Liver (tissue), 9 donors: ENCODE measurements around the gene ARPC4. TPM values are rescaled to one million over a fixed set of nuclear protein-coding genes. Genes with fewer than 3 reads are reported as not detected.

Experiments
- DNase-seq: peaks from one replicate; pipeline ENCODE4 v3.0.0-alpha.2; 2017; ENCODE audit warnings: low spot score
- H3K27ac ChIP-seq, 2 donors: one replicate each; pipeline ENCODE4 v1.7.0; 2013; ENCODE audit warnings: inconsistent platforms in 2 of 2, low read length in 2 of 2, control low read depth in 1 of 2, low read depth in 1 of 2, mild to moderate bottlenecking in 1 of 2
- H3K27me3 ChIP-seq, 4 donors: one replicate each; pipeline versions ENCODE4 v1.6.1 to v1.7.0; 2013; ENCODE audit warnings: low read length in 3 of 4, inconsistent platforms in 1 of 4, mild to moderate bottlenecking in 1 of 4, moderate library complexity in 1 of 4; ENCODE audit not compliant: control insufficient read depth in 4 of 4, insufficient read depth in 4 of 4
- H3K36me3 ChIP-seq, 4 donors: one replicate each; pipeline versions ENCODE4 v1.6.1 to v1.7.0; 2013; ENCODE audit warnings: low read length in 3 of 4, mild to moderate bottlenecking in 3 of 4, low read depth in 1 of 4, moderate library complexity in 1 of 4; ENCODE audit not compliant: control insufficient read depth in 4 of 4, insufficient read depth in 3 of 4
- H3K4me1 ChIP-seq, 4 donors: one replicate each; pipeline versions ENCODE4 v1.6.1 to v1.7.0; 2013; ENCODE audit warnings: low read length in 3 of 4, mild to moderate bottlenecking in 3 of 4, moderate library complexity in 1 of 4; ENCODE audit not compliant: control insufficient read depth in 4 of 4, insufficient read depth in 4 of 4
- H3K4me3 ChIP-seq, 3 donors: one replicate each; pipeline versions ENCODE4 v1.6.1 to v1.7.0; 2013; ENCODE audit warnings: low read length in 3 of 3, control low read depth in 1 of 3, low read depth in 1 of 3, mild to moderate bottlenecking in 1 of 3
- H3K9ac ChIP-seq, 2 donors: one replicate each; pipeline ENCODE4 v1.7.0; 2013; ENCODE audit warnings: low read length in 2 of 2, mild to moderate bottlenecking in 2 of 2, moderate library complexity in 2 of 2, control low read depth in 1 of 2, low read depth in 1 of 2
- H3K9me3 ChIP-seq, 4 donors: one replicate each; pipeline versions ENCODE4 v1.6.1 to v1.7.0; 2013; ENCODE audit warnings: low read length in 3 of 4; ENCODE audit not compliant: control insufficient read depth in 4 of 4
- EGR1 ChIP-seq, 2 donors: IDR thresholded peaks; 2 replicates each; pipeline ENCODE4 v1.6.1; 2016 to 2018; ENCODE audit warnings: antibody characterized with exemption in 2 of 2, low read depth in 2 of 2
- FOXA1 ChIP-seq: IDR thresholded peaks from 2 replicates; pipeline ENCODE4 v1.6.1; 2016; ENCODE audit warnings: antibody characterized with exemption
- FOXA2 ChIP-seq: IDR thresholded peaks from 2 replicates; pipeline ENCODE4 v1.6.1; 2016; ENCODE audit warnings: antibody characterized with exemption
- GABPA ChIP-seq, 2 donors: IDR thresholded peaks in 1 of 2; conservative IDR thresholded peaks in 1 of 2; 2 replicates each; pipeline ENCODE4 v1.6.1; 2016; ENCODE audit warnings: antibody characterized with exemption in 2 of 2, mild to moderate bottlenecking in 1 of 2, moderate library complexity in 1 of 2
- HNF4A ChIP-seq, 2 donors: conservative IDR thresholded peaks; 2 replicates each; pipeline ENCODE4 v1.6.1; 2016; ENCODE audit warnings: antibody characterized with exemption in 2 of 2, mild to moderate bottlenecking in 2 of 2
- HNF4G ChIP-seq: IDR thresholded peaks from 2 replicates; pipeline ENCODE4 v1.6.1; 2016; ENCODE audit warnings: antibody characterized with exemption
- JUND ChIP-seq, 2 donors: IDR thresholded peaks; 2 replicates each; pipeline ENCODE4 v1.6.1; 2016; ENCODE audit warnings: antibody characterized with exemption in 2 of 2
- NR2F2 ChIP-seq: IDR thresholded peaks from 2 replicates; pipeline ENCODE4 v1.6.1; 2016; ENCODE audit warnings: antibody characterized with exemption
- RAD21 ChIP-seq, 2 donors: IDR thresholded peaks; 2 replicates each; pipeline ENCODE4 v1.6.1; 2016; ENCODE audit warnings: antibody characterized with exemption in 2 of 2, mild to moderate bottlenecking in 2 of 2
- RXRA ChIP-seq, 2 donors: IDR thresholded peaks; 2 replicates each; pipeline ENCODE4 v1.6.1; 2017 to 2018; ENCODE audit warnings: antibody characterized with exemption in 2 of 2, mild to moderate bottlenecking in 1 of 2
- SP1 ChIP-seq: IDR thresholded peaks from 2 replicates; pipeline ENCODE4 v1.6.1; 2018; ENCODE audit warnings: antibody characterized with exemption, mild to moderate bottlenecking
- TAF1 ChIP-seq: conservative IDR thresholded peaks from 2 replicates; pipeline ENCODE4 v1.6.1; 2016; ENCODE audit warnings: antibody characterized with exemption, mild to moderate bottlenecking
- YY1 ChIP-seq: IDR thresholded peaks from 2 replicates; pipeline ENCODE4 v1.6.1; 2016; ENCODE audit warnings: antibody characterized with exemption, mild to moderate bottlenecking
- WGBS: extraction: QIAGEN DNeasy Blood & Tissue Kit; methylation state at CpG from one replicate; pipeline ENCODE4 v1.1.7; 2013; 5-methylcytosine and 5-hydroxymethylcytosine counted together
- polyA plus RNA-seq, 2 donors: library from polyadenylated mRNA; stranded (reverse) in 1 of 2; unstranded in 1 of 2; fragments of 200-250 nt in 1 of 2; fragments of >200 nt in 1 of 2; fragmentation: Nextera tagmentation in 1 of 2; extraction: Ambion mirVana in 1 of 2; gene quantifications; one replicate each; pipeline versions ENCODE4 v1.2.1 to v1.2.3, GENCODE V29; 2013 to 2015
- total RNA-seq, 2 donors: library from RNA; depleted of rRNA; stranded (reverse); fragments of >200 nt; gene quantifications; one replicate each; pipeline ENCODE4 v1.2.3, GENCODE V29; 2014
- TF ChIP-seq, protein P1 (sequence below): fragments of 150-350 bp; IDR thresholded peaks from 2 replicates; pipeline ENCODE4 v1.5.1; 2017; ENCODE audit warnings: improper control_type of control experiment, low read depth, low read length; ENCODE audit not compliant: missing input control
- TF ChIP-seq, protein P2 (sequence below): IDR thresholded peaks from 2 replicates; pipeline ENCODE4 v1.6.1; 2016; ENCODE audit warnings: antibody characterized with exemption
- TF ChIP-seq, protein P3 (sequence below): IDR thresholded peaks from 2 replicates; pipeline ENCODE4 v1.6.1; 2016; ENCODE audit warnings: antibody characterized with exemption
- TF ChIP-seq, protein P4 (sequence below): IDR thresholded peaks from 2 replicates; pipeline ENCODE4 v1.6.1; 2016; ENCODE audit warnings: antibody characterized with exemption
- TF ChIP-seq, protein P5 (sequence below): IDR thresholded peaks from 2 replicates; pipeline ENCODE4 v1.6.1; 2016; ENCODE audit warnings: antibody characterized with exemption, mild to moderate bottlenecking
- donor health status: healthy.
- donor health status: healthy.
- donor health status: healthy.
- donor health status: healthy.
- donor health status: healthy.

Gene ARPC4
- total and polyA plus RNA-seq, 4 donors, result 22.1 to 53.6 (median 52.5) TPM

DNA sequence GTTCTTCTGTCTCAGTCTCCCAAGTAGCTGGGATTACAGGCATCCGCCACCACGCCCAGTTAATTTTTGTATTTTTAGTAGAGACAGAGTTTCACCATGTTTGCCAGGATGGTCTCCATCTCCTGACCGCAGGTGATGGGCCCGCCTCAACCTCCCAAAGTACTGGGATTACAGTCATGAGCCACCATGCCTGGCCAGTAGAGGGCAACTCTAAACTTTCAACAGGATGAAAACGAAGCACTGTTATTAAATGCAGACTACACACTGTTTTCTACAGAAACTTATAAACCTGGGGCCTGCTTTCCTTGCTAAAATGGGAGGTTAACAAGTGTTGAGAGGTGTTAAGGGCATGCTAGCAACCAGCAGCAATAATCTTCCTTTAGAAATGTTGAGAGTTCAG lies 7.6 kb downstream of the ARPC4 start:
- no peak overlapping the region for H3K27ac ChIP-seq
- TF ChIP-seq, protein P1, sequence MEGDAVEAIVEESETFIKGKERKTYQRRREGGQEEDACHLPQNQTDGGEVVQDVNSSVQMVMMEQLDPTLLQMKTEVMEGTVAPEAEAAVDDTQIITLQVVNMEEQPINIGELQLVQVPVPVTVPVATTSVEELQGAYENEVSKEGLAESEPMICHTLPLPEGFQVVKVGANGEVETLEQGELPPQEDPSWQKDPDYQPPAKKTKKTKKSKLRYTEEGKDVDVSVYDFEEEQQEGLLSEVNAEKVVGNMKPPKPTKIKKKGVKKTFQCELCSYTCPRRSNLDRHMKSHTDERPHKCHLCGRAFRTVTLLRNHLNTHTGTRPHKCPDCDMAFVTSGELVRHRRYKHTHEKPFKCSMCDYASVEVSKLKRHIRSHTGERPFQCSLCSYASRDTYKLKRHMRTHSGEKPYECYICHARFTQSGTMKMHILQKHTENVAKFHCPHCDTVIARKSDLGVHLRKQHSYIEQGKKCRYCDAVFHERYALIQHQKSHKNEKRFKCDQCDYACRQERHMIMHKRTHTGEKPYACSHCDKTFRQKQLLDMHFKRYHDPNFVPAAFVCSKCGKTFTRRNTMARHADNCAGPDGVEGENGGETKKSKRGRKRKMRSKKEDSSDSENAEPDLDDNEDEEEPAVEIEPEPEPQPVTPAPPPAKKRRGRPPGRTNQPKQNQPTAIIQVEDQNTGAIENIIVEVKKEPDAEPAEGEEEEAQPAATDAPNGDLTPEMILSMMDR, result peak; percentile 10
- TF ChIP-seq JUND (IDR thresholded peaks at IDR 0.05) (no peak), RAD21 (IDR thresholded peaks at IDR 0.05) (peak in 1 of 2 donors; percentile 50)
- H3K27me3 ChIP-seq, result no peaks in the 10 kb centered on the region
- H3K4me3 ChIP-seq, result no peak overlapping the region
- 88% methylated on average over 5 of the region's 5 CpGs for WGBS
- H3K9ac ChIP-seq, result no peak overlapping the region
- H3K9me3 ChIP-seq, result no peaks in the 10 kb centered on the region
- H3K4me1 ChIP-seq, result no peaks in the 10 kb centered on the region
- H3K36me3 ChIP-seq, result peaks cover 21 to 75% (median 61%) of the 10 kb centered on the region in 4 donors
- DNase-seq, result no peak

DNA sequence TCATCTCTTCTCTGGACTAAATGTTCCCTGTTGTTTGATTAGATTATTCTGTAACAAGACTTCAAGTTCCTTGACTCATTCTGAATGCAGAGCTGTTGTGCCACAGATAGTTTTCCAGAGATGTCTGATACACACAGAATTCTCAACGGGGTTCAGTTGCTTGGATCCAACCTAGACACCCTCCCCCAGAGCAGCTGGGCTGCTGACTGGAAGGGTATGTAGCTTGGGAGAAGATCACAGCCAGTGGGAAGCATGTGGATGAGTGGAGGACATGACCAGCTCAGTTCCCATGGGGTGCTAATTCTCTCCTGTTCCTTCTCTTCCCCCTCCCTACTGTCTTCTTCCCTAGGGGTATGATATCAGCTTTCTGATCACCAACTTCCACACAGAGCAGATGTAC lies 10.6 kb downstream of the ARPC4 start:
- Histone ChIP-seq H3K4me1 (no peaks in the 10 kb centered on the region), H3K9ac (no peak overlapping the region), H3K27me3 (no peaks in the 10 kb centered on the region), H3K36me3 (peaks cover 22 to 72% (median 61%) of the 10 kb centered on the region in 4 donors), H3K4me3 (no peak overlapping the region), H3K9me3 (no peaks in the 10 kb centered on the region), H3K27ac (no peak overlapping the region)
- 90% methylated on average over 1 of the region's 1 CpG for WGBS
- DNase-seq, result no peak
- TF ChIP-seq RXRA (IDR thresholded peaks at IDR 0.05), result no peak

DNA sequence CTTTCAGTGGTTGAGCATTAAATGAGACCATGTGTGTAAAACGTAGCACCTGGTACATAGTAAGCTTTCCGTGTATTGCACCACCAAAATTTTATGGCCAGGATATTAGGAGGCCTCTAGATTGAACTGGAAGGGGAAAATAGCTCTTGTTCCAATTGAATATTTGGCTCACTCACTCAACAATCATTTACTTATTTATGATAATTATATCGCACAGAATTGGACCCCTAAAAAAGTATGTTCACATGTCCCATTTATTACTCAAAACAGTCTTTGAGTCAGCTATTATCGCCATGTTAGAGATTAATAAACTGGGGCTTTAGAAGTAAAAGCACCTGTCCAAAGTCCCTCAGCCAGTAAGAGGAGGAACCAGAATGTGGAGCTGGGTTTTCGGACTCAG lies 12.1 kb downstream of the ARPC4 start:
- WGBS, result 94% methylated on average over 5 of the region's 5 CpGs

More for the DNA sequence above, 12.1 kb downstream of the ARPC4 start:
- Histone ChIP-seq H3K36me3 (peaks cover 20 to 58% (median 52%) of the 10 kb centered on the region in 4 donors), H3K27ac (no peak overlapping the region), H3K27me3 (no peaks in the 10 kb centered on the region), H3K9me3 (no peaks in the 10 kb centered on the region), H3K4me1 (peaks cover 0 to 7% (median 4%) of the 10 kb centered on the region in 4 donors), H3K9ac (no peak overlapping the region), H3K4me3 (no peak overlapping the region)
- no peak for DNase-seq
- no peak for TF ChIP-seq SP1
- no peak for TF ChIP-seq RAD21 (IDR thresholded peaks at IDR 0.05)
- TF ChIP-seq HNF4A (conservative IDR thresholded peaks at IDR 0.05), result no peak
- TF ChIP-seq, protein P2, sequence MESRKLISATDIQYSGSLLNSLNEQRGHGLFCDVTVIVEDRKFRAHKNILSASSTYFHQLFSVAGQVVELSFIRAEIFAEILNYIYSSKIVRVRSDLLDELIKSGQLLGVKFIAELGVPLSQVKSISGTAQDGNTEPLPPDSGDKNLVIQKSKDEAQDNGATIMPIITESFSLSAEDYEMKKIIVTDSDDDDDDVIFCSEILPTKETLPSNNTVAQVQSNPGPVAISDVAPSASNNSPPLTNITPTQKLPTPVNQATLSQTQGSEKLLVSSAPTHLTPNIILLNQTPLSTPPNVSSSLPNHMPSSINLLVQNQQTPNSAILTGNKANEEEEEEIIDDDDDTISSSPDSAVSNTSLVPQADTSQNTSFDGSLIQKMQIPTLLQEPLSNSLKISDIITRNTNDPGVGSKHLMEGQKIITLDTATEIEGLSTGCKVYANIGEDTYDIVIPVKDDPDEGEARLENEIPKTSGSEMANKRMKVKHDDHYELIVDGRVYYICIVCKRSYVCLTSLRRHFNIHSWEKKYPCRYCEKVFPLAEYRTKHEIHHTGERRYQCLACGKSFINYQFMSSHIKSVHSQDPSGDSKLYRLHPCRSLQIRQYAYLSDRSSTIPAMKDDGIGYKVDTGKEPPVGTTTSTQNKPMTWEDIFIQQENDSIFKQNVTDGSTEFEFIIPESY, result no peak
- TF ChIP-seq, protein P1, result no peak
- TF ChIP-seq EGR1 (IDR thresholded peaks at IDR 0.05; ENCODE audit: low read depth in 2 of 2), result no peak
- TF ChIP-seq FOXA2, result no peak
- TF ChIP-seq, protein P3, sequence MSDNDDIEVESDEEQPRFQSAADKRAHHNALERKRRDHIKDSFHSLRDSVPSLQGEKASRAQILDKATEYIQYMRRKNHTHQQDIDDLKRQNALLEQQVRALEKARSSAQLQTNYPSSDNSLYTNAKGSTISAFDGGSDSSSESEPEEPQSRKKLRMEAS, result no peak
- no peak for TF ChIP-seq HNF4G
- TF ChIP-seq JUND (IDR thresholded peaks at IDR 0.05), result no peak
- TF ChIP-seq RXRA (IDR thresholded peaks at IDR 0.05), result no peak
- no peak for TF ChIP-seq YY1
- no peak for TF ChIP-seq GABPA (IDR thresholded peaks at IDR 0.05 in 1 of 2, conservative IDR thresholded peaks at IDR 0.05 in 1 of 2)
- no peak for TF ChIP-seq FOXA1
- no peak for TF ChIP-seq TAF1
- TF ChIP-seq, protein P4, sequence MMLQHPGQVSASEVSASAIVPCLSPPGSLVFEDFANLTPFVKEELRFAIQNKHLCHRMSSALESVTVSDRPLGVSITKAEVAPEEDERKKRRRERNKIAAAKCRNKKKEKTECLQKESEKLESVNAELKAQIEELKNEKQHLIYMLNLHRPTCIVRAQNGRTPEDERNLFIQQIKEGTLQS, result no peak
- TF ChIP-seq NR2F2, result no peak
- TF ChIP-seq, protein P5, sequence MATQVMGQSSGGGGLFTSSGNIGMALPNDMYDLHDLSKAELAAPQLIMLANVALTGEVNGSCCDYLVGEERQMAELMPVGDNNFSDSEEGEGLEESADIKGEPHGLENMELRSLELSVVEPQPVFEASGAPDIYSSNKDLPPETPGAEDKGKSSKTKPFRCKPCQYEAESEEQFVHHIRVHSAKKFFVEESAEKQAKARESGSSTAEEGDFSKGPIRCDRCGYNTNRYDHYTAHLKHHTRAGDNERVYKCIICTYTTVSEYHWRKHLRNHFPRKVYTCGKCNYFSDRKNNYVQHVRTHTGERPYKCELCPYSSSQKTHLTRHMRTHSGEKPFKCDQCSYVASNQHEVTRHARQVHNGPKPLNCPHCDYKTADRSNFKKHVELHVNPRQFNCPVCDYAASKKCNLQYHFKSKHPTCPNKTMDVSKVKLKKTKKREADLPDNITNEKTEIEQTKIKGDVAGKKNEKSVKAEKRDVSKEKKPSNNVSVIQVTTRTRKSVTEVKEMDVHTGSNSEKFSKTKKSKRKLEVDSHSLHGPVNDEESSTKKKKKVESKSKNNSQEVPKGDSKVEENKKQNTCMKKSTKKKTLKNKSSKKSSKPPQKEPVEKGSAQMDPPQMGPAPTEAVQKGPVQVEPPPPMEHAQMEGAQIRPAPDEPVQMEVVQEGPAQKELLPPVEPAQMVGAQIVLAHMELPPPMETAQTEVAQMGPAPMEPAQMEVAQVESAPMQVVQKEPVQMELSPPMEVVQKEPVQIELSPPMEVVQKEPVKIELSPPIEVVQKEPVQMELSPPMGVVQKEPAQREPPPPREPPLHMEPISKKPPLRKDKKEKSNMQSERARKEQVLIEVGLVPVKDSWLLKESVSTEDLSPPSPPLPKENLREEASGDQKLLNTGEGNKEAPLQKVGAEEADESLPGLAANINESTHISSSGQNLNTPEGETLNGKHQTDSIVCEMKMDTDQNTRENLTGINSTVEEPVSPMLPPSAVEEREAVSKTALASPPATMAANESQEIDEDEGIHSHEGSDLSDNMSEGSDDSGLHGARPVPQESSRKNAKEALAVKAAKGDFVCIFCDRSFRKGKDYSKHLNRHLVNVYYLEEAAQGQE, result no peak
